Measurements from ENCODE around the gene VPS33A.
"Not testable (repeated sequence)": the region's sequence is repeated elsewhere in the genome, so short reads cannot be mapped to it uniquely, and the experiment has no call there.

The VPS33A gene

GRCh38 chr12:122266230-122266901 lies at the start of gene VPS33A:
TSS of gene VPS33A (minus strand) at chr12:122266494. CDS start at chr12:122266408, 86 bp downstream.
- peak; percentile 98 for DNase-seq (ENCODE audit: low spot score)

GRCh38 chr12:122312926-122313325 lies 46.6 kb upstream of the VPS33A start:
- no peak for DNase-seq (ENCODE audit: low spot score)

- DNase-seq (ENCODE audit: low spot score): no peak
These were observed 45.4 kb upstream of the VPS33A start for GRCh38 chr12:122311696-122312095.

- no peak for DNase-seq (ENCODE audit: low spot score)
These were observed 44.5 kb upstream of the VPS33A start for GRCh38 chr12:122310626-122311333.

- no peak for DNase-seq (ENCODE audit: low spot score)
These were observed 43.3 kb upstream of the VPS33A start for GRCh38 chr12:122309564-122310121.

GRCh38 chr12:122308811-122309210 lies 42.5 kb upstream of the VPS33A start:
- DNase-seq (ENCODE audit: low spot score): no peak

- peak; percentile 54 for DNase-seq (ENCODE audit: low spot score)
These were observed 40.1 kb upstream of the VPS33A start for GRCh38 chr12:122306407-122306806.

GRCh38 chr12:122304924-122305323 lies 38.6 kb upstream of the VPS33A start:
- no peak for DNase-seq (ENCODE audit: low spot score)

- DNase-seq (ENCODE audit: low spot score): no peak
These were observed 36.8 kb upstream of the VPS33A start for GRCh38 chr12:122303068-122303467.

- DNase-seq (ENCODE audit: low spot score): no peak
These were observed 31.9 kb upstream of the VPS33A start for GRCh38 chr12:122298071-122298748.

GRCh38 chr12:122297494-122297893 lies 31.2 kb upstream of the VPS33A start:
- DNase-seq (ENCODE audit: low spot score): no peak

- DNase-seq (ENCODE audit: low spot score): no peak
These were observed 29.6 kb upstream of the VPS33A start for GRCh38 chr12:122295877-122296276.

- no peak for DNase-seq (ENCODE audit: low spot score)
These were observed 26.8 kb upstream of the VPS33A start for GRCh38 chr12:122293081-122293480.

- no peak for DNase-seq (ENCODE audit: low spot score)
These were observed 25.1 kb upstream of the VPS33A start for GRCh38 chr12:122291431-122291830.

- DNase-seq (ENCODE audit: low spot score): no peak
These were observed 17.4 kb upstream of the VPS33A start for GRCh38 chr12:122283680-122284079.

GRCh38 chr12:122282061-122282460 lies 15.8 kb upstream of the VPS33A start:
- no peak for DNase-seq (ENCODE audit: low spot score)

- no peak for DNase-seq (ENCODE audit: low spot score)
These were observed 9.9 kb upstream of the VPS33A start for GRCh38 chr12:122276242-122276641.

- no peak for DNase-seq (ENCODE audit: low spot score)
These were observed 9.2 kb upstream of the VPS33A start for GRCh38 chr12:122275459-122275858.

- DNase-seq (ENCODE audit: low spot score): peak; percentile 19
These were observed 436 bp downstream of the VPS33A start for GRCh38 chr12:122265886-122266229.

- no peak for DNase-seq (ENCODE audit: low spot score)
These were observed 818 bp downstream of the VPS33A start for GRCh38 chr12:122265476-122265875.

GRCh38 chr12:122260735-122261134 lies 5.6 kb downstream of the VPS33A start:
- not testable (repeated sequence) for DNase-seq (ENCODE audit: low spot score)

- DNase-seq (ENCODE audit: low spot score): not testable (repeated sequence)
These were observed 7.4 kb downstream of the VPS33A start for GRCh38 chr12:122258939-122259338.

- not testable (repeated sequence) for DNase-seq (ENCODE audit: low spot score)
These were observed 7.8 kb downstream of the VPS33A start for GRCh38 chr12:122258462-122258861.

All from iPS-NIHi11 (cell line).